ENCODE results near the gene PLBD2. TPM values are rescaled to one million over a fixed set of nuclear protein-coding genes. Genes with fewer than 3 reads are reported as not detected.
A peak's percentile ranks its signal among the peaks of the same experiment; 100 is the strongest.

PLBD2 gene
- total and polyA plus RNA-seq, 2 donors from 2014 or later: 12.1 to 37.9 TPM

GRCh38 chr12:113422886-113423669, 64.7 kb downstream of the PLBD2 start:
- Histone ChIP-seq H3K9ac (ENCODE audit: low read length in 3 of 3) (peak overlapping the region in 2 of 3 donors; percentile 84 to 97), H3K9me3 (ENCODE audit: control insufficient read depth in 2 of 3, insufficient read depth in 1 of 3, low read length in 3 of 3) (no peaks in the 10 kb centered on the region), H3K4me3 (ENCODE audit: low read length in 3 of 3) (peak overlapping the region; percentile 52 to 86 (median 79)), H3K27ac (ENCODE audit: low read depth in 2 of 2, low read length in 2 of 2) (peak overlapping the region; percentile 54 to 68), H3K36me3 (ENCODE audit: control insufficient read depth in 2 of 3, insufficient read depth in 3 of 3, low read length in 3 of 3) (no peaks in the 10 kb centered on the region), H3K27me3 (ENCODE audit: control insufficient read depth, insufficient read depth, low read length) (no peaks in the 10 kb centered on the region), H3K4me1 (ENCODE audit: control insufficient read depth in 2 of 3, insufficient read depth in 2 of 3, low read depth in 1 of 3, low read length in 3 of 3) (peaks cover 0 to 14% (median 5%) of the 10 kb centered on the region in 3 donors)
- FAIRE-seq: no peak
- no peak for TF ChIP-seq CTCF (IDR thresholded peaks at IDR 0.05; ENCODE audit: borderline replicate concordance, extremely low read depth, insufficient read depth)
- no peak for DNase-seq
- intact Hi-C loops (cut with DNase I): no loop called here

- no peak for TF ChIP-seq CTCF (IDR thresholded peaks at IDR 0.05; ENCODE audit: borderline replicate concordance, extremely low read depth, insufficient read depth)
- Histone ChIP-seq H3K36me3 (ENCODE audit: control insufficient read depth in 2 of 3, insufficient read depth in 3 of 3, low read length in 3 of 3) (no peaks in the 10 kb centered on the region), H3K4me1 (ENCODE audit: control insufficient read depth in 2 of 3, insufficient read depth in 2 of 3, low read depth in 1 of 3, low read length in 3 of 3) (peaks cover 0 to 8% (median 0%) of the 10 kb centered on the region in 3 donors), H3K27me3 (ENCODE audit: control insufficient read depth, insufficient read depth, low read length) (no peaks in the 10 kb centered on the region), H3K27ac (ENCODE audit: low read depth in 2 of 2, low read length in 2 of 2) (no peak overlapping the region), H3K4me3 (ENCODE audit: low read length in 3 of 3) (no peak overlapping the region), H3K9me3 (ENCODE audit: control insufficient read depth in 2 of 3, insufficient read depth in 1 of 3, low read length in 3 of 3) (no peaks in the 10 kb centered on the region), H3K9ac (ENCODE audit: low read length in 3 of 3) (no peak overlapping the region)
- DNase-seq: no peak
- intact Hi-C loops (cut with DNase I): no loop called here
- FAIRE-seq: no peak
Observed at GRCh38 chr12:113424456-113424855, 66.1 kb downstream of the PLBD2 start.

- no peak overlapping the region for H3K9ac ChIP-seq (ENCODE audit: low read length in 3 of 3)
- FAIRE-seq (no peak), DNase-seq (peak in 4 of 5 donors; percentile 38 to 74 (median 58))
- no peaks in the 10 kb centered on the region for H3K9me3 ChIP-seq (ENCODE audit: control insufficient read depth in 2 of 3, insufficient read depth in 1 of 3, low read length in 3 of 3)
- intact Hi-C loops (cut with DNase I): no loop called here
- H3K36me3 ChIP-seq (ENCODE audit: control insufficient read depth in 2 of 3, insufficient read depth in 3 of 3, low read length in 3 of 3): no peaks in the 10 kb centered on the region
- H3K4me1 ChIP-seq (ENCODE audit: control insufficient read depth in 2 of 3, insufficient read depth in 2 of 3, low read depth in 1 of 3, low read length in 3 of 3): peaks cover 0 to 8% (median 0%) of the 10 kb centered on the region in 3 donors
- TF ChIP-seq CTCF (IDR thresholded peaks at IDR 0.05; ENCODE audit: borderline replicate concordance, extremely low read depth, insufficient read depth): peak; percentile 65
- H3K27me3 ChIP-seq (ENCODE audit: control insufficient read depth, insufficient read depth, low read length): no peaks in the 10 kb centered on the region
- no peak overlapping the region for H3K4me3 ChIP-seq (ENCODE audit: low read length in 3 of 3)
- no peak overlapping the region for H3K27ac ChIP-seq (ENCODE audit: low read depth in 2 of 2, low read length in 2 of 2)
Observed at GRCh38 chr12:113424915-113425823, 66.8 kb downstream of the PLBD2 start.
